NCI-H510A (cell line): ENCODE data around the gene FBXO33.

Experiments
- DNase-seq: peaks from one replicate; lab custom pipeline; 2025; lab: John Stamatoyannopoulos, UW

The FBXO33 gene

DNA sequence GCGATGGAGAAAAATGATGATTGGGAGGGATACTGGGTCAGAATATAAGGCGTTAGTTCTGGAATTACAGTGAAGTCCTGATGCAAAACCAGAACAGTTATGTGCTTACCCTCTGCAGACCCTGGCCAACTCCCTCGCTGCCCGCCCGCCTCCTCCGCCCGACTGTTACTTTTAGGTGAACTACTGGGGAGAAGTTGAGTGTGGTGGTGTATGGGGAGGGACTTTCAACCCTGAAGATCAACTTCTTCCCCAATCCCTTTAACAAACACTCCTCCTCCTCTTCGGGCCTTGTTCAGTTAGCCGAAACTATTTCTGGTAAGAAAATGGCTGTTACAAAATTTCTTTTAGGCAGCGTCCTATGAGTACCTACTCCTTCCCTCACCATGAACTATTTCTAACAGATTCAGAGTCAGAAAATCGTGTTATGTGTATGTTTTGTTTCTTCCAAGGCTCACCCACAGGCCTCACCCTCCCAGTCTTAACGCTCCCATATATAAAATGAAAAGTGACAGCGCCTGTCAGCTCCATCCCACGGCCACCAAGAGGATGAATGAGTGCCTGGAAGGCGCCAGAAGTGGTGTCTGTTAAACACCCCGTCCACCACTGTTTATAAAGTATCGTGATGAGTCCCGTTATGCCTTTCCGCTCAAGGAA, 1.3 kb downstream of the FBXO33 start:
- DNase-seq = no peak

DNA sequence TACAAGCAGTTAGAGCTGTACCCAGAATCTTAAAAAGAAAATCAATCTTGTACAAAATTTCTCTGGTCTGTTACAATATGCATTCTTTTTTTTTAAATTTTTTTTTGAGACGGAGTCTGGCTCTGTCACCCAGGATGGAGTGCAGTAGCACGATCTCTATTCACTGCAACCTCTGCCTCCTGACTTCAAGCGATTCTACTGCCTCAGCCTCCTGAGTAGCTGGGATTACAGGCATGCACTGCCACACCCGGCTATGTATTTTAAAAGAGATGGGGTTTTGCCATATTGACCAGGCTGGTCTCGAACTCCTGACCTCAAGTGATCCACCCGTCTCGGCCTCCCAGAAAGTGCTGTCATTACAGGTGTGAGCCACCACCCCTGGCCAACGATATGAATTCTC, 4.1 kb downstream of the FBXO33 start:
- no peak for DNase-seq

DNA sequence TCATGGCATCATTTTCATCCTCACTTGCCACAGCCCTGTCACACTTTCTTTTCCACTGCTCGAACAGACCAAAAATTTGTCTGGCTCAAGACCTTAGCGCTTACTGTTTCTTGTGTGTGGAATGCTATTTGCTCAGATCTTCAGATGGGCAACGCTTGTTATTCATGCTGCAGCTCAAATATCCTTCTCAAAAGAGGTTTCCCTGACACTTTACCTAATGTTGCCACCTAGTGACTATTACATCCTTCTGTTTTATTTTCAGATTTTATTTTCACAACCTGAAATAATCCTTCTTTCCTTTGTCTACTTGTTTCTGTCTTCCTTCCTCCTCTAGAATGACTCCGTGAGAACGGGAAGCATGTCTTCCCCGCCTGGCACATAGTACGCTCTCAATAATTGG, 5.6 kb downstream of the FBXO33 start:
- DNase-seq = no peak

DNA sequence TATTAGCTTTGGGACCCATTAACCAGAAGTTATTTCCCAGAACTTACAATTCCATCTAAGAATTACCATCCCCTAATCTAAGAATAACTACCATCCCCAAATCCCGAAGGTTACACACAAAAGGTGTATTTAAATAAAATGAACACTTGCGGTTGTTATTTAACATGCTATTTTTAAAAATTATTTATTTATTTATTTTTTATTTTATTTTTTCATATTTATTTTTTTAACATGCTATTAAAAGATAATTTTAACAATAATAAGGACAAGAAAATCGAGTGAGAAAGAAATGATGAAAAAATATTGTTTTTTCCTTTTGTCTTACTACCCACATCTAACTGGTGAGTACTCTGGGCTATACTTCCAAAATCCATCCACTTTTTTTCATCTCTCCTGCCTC, 6.3 kb downstream of the FBXO33 start:
- no peak for DNase-seq

DNA sequence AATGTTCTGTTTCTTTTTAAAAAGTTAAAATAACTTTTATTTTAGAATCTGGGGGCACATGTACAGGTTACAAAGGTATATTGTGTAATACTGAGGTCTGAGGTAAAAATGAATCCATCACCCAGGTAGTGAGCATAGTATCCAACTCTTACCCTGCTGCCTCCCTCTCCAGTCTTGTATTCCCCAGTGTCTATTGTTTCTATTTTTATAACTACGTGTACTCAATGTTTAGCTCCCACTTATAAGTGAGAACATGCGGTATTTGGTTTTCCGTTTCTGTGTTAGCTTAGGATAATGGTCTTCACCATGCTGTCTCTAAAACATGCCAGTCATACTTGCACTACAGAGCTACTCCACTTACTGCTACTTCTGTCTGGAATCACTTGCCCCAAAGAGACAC, 8.4 kb downstream of the FBXO33 start:
- DNase-seq = no peak

DNA sequence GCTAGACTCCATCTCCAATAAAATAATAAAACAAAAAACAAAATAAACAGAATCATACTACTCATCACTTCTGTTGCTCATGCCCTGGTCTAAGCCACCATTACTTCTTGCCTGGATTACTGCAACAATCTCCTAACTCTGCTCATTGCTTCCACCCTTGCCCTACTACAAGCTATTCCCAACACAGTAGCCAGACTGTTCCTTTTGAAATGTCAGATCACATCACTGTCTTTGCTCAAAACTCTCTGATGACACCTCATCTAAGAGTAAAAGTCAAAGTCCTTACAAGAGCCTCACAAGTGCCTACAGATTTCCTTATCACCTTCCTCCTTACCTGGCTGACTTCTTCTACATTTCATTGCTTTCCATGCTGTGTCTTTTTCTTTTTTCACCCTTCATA, 10.0 kb downstream of the FBXO33 start:
- DNase-seq = no peak

DNA sequence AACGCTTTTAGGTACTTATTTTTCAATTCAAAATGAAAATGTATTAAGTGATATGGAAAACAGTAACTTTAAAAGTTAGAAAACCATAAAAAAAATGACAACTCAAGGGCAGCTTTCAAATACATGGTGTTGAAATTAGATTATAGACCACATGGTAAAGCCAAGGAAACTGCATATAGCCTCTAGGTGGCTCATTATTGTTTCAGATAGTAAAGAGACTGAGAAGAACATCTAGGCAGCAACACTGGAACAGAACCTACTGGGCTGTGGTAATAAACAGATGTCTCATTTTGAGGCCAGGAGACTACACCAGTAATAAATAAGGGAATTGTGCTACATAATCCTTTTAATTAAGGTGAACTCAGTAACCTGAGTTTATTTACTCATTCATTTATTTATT, 13.0 kb downstream of the FBXO33 start:
- no peak for DNase-seq

DNA sequence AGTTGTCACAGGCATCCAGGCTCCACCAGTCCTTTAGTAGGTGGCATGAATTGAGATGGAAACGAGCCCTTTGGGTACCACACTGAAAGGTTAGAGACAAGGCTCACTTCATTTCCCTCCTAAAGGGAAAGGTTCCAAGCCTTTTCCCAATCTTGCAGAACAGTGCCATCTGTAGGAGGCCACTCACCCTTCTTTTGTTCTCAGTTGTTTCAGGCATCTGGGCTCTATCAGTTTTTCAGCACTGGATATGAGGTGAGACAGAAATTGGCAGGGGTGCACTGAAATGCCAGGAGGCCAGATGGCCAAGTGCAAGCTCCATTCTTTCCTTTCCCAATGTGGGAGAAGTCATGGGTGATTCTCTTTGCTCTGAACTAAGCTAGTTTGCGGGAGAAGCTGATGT, 15.2 kb downstream of the FBXO33 start:
- no peak for DNase-seq

DNA sequence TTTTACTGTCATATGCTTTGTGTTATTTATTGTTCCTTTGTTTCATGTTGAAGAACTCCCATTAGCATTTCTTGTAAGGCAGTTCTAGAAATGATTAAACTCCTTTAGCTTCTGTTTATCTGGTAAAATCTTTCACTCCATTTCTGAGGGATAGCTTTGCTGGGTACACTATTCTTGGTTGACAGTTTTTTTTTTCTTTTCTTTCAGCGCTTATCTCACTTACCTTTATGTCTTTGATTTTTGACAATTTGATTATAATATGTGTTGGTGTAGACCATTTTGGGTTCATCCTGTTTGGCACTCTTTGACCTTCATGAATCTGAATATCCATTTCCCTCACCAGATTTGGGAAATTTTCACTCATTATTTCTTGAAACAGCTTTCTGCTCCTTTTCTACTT, 16.2 kb downstream of the FBXO33 start:
- DNase-seq = no peak

DNA sequence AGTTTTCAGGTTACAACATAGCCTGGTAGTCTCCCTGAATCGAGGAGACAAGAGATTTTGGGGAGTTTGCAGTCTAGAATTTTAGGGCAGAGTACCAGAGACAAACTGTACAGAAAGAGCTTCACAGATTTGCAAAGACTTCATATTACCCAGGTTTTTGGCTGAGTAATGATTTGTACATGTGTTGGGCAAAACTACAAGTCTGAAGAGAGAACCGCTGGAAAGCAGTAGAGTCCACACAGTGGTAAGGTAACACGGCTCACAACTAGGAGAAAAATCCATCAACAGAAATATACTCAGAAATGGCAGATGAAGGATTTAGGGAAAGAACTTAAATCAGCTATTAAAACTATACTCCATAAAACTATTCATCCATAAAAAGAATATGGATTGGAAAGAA, 25.7 kb downstream of the FBXO33 start:
- no peak for DNase-seq

DNA sequence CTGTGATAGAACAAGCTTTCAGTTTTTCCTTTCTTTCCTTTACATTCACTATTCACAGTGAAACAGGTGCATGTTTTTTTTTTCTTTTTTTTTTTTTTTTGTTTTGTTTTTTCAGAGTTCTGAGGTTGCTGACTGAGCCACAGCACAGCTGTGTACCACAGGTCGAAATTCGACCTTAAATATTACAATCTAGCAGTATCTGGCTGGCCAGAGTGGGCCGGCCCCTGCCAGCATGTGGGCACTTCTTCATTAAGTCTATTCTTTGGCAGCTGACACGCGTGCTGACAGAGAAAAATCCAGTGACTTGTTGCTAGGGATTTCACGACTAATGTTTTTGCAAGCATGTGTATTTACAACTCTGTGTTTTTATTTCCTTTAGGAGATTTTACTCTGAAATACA, 33.9 kb downstream of the FBXO33 start:
- DNase-seq = no peak

DNA sequence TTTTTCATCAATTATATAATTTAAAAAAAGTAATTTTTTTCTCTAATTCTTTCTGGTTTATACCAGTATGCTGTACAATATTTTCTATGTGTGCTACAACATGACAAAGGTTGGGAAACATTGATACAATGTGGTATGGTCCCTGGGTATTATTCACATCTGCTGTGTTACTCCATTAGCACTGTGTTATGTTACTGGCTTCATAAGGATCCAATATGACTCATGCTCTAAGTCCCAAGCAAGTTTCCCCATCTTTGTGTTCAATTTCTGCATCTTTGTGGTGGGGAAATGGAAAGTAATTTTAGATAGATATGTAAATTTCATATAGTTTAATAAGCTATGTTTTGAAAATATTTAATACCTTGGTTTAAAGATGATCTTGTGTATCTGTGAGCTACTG, 35.8 kb downstream of the FBXO33 start:
- DNase-seq = no peak

DNA sequence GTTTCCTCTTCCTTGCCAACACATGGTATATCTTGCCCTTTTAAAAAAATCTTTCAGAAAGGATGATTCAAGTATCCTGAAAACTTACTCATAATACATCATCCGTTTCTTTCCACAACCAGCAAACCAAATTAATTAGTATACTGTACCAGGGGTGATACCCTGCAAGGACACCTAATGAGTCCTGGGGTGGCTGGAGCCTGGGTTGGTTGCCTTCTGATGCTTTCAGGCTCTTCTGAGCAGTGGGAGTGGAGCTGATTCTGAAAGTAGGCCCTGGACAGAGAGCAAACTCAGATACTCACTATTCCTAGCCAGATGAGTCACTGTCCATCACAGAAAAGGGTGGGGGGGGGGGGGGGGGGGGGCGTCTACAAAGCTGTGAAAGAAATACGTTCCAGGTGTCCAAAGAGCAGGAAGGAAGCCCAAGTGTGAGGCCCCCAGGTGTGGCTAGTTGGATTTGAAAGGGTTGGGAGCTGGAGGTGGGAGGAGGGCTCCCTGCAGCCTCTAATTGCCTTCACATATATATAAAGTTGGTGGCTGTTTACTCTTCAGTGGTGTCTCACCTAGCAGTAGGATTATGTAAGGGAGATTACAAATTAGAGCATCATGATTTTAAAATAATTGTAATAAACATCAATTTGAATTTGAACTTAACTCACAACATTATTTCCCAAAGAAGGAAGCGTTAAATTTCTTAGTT, 36.5 kb downstream of the FBXO33 start:
- no peak for DNase-seq

DNA sequence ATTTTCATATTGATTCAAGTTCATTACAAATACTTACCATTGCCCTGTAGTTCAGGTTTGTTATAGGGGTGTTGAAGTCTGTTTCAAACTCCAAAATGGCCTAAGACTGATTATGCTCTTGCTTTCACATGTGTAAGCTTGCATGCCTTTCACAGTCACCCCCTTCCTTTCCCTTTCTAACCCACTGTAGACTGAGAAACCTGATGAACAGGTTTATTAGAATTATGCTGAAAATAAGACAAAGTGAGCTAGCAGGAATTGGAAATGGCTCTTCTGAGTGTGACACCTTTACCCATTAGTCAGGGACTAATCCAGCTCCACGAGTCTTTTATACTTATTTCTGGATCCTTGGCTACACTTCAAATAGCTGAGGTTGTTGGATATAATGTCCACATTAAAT, 38.9 kb downstream of the FBXO33 start:
- no peak for DNase-seq

DNA sequence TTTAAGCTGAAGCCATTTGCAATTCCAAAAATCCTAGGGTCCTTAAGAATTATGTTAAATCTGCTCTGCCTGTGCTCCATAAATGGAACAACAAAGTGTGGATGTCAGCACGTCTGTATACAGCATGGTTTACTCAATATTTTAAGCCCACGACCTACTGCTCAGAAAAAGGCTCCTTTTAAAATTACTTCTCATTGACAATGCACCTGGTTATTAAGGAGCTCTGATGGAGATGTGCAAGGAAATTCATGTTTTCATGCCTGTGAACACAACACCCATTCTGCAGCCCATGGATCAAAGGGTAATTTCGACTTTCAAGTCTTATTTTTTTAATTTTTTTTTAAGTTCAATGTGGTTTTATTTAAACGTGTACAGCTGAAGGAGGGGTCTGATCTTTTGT, 48.1 kb downstream of the FBXO33 start:
- no peak for DNase-seq

DNA sequence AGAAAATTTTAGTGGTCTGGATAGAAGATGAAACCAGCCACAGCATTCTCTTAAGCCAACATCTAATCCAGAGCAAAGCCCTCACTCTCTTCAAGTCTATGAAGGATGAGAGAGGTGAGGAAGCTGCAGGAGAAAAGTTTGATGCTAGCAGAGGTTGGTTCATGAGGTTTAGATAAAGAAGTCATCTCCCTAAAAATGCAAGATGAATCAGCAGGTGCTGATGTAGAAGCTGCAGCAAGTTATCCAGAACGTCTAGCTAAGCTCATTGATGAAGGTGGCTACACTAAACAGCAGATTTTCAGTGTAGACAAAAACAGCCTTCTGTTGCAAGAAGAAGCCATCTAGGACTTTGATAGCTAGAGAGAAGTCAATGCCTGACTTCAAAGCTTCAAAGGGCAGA, 48.5 kb downstream of the FBXO33 start:
- DNase-seq = no peak

DNA sequence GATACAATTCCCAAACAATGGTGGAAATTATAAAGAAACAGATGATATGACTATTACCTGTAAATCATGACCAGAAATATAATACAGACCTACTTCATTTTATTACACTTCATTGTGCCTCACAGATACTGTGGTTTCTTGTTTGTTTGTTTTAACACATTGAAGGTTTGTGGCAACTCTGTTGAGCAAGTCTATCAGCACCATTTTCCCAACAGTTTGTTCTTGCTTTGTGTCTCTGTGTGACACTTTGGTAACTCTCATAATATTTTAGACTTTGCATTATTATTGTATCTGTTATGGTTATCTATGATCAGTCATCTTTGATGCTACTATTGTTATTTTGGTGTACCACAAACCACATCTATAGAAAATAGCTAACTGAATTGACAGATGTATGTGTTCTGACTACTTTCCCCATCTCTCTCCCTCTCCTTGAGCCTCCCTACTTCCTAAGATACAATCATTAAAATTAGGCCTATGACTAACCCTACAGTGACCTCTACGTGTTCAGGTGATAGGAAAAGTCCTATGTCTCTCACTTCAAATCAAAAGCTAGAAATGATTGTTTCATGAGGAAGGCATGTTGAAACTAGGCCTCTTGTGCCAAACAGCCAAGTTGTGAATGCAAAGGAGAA, 49.1 kb downstream of the FBXO33 start:
- no peak for DNase-seq

DNA sequence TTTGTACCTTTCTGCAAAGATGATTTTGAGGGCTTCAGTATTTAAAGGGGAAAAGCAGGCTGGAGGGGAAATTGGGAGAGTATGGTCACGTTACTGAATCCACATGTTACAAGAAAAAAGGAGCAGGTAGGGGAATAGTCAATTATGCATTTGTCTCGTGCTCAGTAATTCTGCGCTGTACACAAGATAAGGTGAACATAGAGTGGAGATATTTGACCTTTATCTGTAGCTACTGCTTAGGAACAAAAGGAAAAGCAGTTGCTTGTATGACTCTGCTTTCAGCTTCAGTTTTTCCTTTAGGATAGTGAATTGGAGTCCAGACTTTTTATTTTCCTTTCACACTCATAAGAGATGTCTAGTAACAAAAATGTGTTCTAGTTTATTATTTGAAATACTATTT, 49.8 kb downstream of the FBXO33 start:
- no peak for DNase-seq

DNA sequence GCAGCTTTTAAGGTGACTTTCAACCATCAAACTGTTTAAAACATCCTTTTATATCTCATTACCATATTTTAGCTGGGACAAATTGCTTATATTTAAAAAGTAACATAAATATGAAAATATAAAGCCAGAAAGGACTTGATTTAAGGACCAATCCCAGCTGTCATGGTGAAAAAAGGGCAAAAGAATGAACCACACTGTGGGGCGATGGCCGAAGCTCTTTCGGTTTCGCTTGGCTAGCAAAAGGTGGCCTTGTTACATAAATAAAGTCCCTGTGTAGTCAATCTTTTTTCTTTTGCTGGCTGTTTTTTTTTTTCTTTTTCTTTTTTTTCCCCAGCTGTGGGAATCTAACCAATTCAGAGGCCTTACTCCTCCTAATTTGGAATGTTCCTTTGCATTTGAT, 50.9 kb downstream of the FBXO33 start:
- DNase-seq = no peak

DNA sequence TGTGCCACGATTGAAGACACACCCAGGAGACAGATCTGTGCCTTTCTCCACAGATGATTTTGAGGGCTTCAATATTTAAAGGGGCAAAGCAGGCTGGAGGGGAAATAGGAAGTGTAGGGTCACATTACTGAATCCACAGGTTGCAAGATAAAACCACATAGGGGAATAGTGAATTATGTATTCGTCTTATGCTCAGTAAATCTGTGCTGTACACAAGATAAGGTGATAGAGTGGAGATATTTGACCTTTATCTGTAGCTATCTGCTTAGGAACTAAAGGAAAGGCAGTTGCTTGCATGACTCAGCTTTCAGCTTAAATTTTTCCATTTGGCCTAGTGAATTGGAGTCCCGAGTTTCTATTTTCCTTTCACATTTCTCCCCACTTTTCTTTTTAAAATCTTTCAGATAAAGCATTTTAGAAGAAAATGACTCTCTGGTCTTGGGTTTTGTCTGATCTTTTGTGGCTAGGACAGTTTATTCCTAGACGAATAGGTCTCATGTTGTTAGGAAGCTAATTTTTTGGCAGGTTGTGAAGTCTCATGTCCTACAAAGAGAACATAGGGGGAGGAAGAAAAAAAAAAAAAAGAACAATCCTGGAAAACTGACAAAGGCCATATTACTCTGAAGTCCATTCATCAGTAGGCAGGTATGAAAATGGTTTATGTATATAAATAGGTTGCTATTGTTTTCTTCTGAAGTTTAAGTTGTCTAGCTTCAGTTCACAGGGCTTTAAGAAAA, 55.4 kb downstream of the FBXO33 start:
- DNase-seq = no peak

DNA sequence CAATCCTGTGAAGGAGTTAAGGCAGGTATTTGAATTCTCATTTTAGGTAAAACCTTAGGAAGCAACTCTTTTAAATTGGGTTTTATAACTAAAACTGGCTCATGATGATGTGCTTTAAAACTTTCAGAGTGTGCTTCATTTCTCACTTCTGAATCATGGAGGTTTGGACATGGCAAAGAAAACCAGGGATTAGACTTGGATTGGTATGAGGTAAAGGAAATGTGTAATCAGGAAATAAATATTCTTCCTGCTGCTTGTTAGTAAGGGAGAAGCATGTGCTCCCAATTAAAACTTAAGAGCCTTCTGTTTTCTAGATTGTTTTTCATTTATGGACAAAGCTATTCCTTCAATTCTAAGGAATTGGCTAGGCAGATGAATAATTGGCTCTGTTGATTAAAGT, 57.4 kb downstream of the FBXO33 start:
- DNase-seq = no peak

DNA sequence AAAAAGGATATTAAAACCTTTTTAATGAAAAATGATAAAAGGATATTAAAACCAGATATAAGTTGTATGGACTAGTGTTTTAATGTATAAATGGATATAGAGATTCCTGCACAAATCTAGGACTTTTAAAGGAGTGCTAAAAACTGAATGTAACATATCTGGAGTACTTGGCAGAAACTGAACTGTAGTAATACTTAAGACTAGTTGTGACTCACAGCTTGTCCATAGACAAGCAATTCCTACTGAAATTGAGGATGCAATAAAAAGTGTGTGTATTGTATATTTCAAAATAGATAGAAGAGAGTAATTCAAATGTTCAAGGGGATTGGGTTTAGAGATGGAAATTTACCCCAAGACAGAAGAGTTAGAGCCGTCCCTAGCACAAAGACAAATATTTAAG, 59.6 kb downstream of the FBXO33 start:
- DNase-seq = no peak

DNA sequence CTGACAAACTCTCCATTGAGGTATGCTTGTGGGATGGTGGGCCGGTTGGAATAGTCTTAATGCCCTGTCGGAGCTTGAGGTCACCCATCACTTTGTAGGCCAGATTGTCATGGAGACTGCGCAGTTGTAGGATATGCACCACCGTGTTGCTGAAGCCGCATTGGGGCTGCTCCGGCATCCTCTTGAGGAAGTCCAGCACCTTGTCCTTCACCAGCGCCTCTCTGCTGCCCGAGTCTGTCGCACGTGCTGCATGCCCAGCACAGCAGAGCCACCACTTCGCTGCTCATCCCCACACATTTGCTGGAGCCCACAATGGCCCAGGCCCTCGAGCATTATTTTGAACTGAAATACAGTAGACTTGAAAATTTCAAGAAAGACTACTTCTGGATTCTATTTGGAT, 61.8 kb downstream of the FBXO33 start:
- no peak for DNase-seq
